Measurements from ENCODE around the gene ZSCAN20.

The ZSCAN20 gene

GRCh38 chr1:33434363-33434750, 38.1 kb upstream of the ZSCAN20 start:
- no peaks in the 10 kb centered on the region for H3K9me3 ChIP-seq (ENCODE audit: insufficient read depth, low read length, severe bottlenecking)
- ATAC-seq (ENCODE audit: insufficient read depth, low read depth) (no peak), DNase-seq (no peak)
- H2AFZ ChIP-seq (ENCODE audit: low read depth, low read length): no peak overlapping the region
- no peaks in the 10 kb centered on the region for H3K79me2 ChIP-seq (ENCODE audit: insufficient read depth, low read length)
- no peak overlapping the region for H3K9ac ChIP-seq (ENCODE audit: low read depth, low read length)
- H3K4me3 ChIP-seq (ENCODE audit: low read depth in 1 of 2, low read length in 2 of 2): no peak overlapping the region
- H3K27ac ChIP-seq (ENCODE audit: low read length): no peak overlapping the region
- TF ChIP-seq CTCF (IDR thresholded peaks at IDR 0.05; ENCODE audit: borderline replicate concordance, extremely low read depth, low read length, poor library complexity, severe bottlenecking) (no peak), EZH2 (IDR thresholded peaks at IDR 0.05; ENCODE audit: borderline replicate concordance, low read depth, low read length, severe bottlenecking) (no peak)
- H3K36me3 ChIP-seq (ENCODE audit: insufficient read depth, low read length): no peaks in the 10 kb centered on the region
- H4K20me1 ChIP-seq (ENCODE audit: insufficient read depth, low read length): no peaks in the 10 kb centered on the region
- H3K4me1 ChIP-seq (ENCODE audit: insufficient read depth, low read length): no peaks in the 10 kb centered on the region
- peaks cover 27% of the 10 kb centered on the region for H3K27me3 ChIP-seq (ENCODE audit: insufficient read depth, low read length, poor library complexity)
- no peak overlapping the region for H3K4me2 ChIP-seq (ENCODE audit: insufficient read depth, low read length)

- H3K79me2 ChIP-seq (ENCODE audit: insufficient read depth, low read length): no peaks in the 10 kb centered on the region
- no peak overlapping the region for H3K4me2 ChIP-seq (ENCODE audit: insufficient read depth, low read length)
- no peak for DNase-seq
Observed at GRCh38 chr1:33435096-33435820, 37.2 kb upstream of the ZSCAN20 start.

GRCh38 chr1:33436557-33437285, 35.7 kb upstream of the ZSCAN20 start:
- DNase-seq: no peak
- H3K9ac ChIP-seq (ENCODE audit: low read depth, low read length): no peak overlapping the region
- no peaks in the 10 kb centered on the region for H4K20me1 ChIP-seq (ENCODE audit: insufficient read depth, low read length)
- TF ChIP-seq EZH2 (IDR thresholded peaks at IDR 0.05; ENCODE audit: borderline replicate concordance, low read depth, low read length, severe bottlenecking) (no peak), CTCF (IDR thresholded peaks at IDR 0.05; ENCODE audit: borderline replicate concordance, extremely low read depth, low read length, poor library complexity, severe bottlenecking) (no peak)
- no peak overlapping the region for H3K4me3 ChIP-seq (ENCODE audit: low read depth in 1 of 2, low read length in 2 of 2)
- no peaks in the 10 kb centered on the region for H3K36me3 ChIP-seq (ENCODE audit: insufficient read depth, low read length)
- no peak overlapping the region for H3K27ac ChIP-seq (ENCODE audit: low read length)
- H3K79me2 ChIP-seq (ENCODE audit: insufficient read depth, low read length): no peaks in the 10 kb centered on the region
- peaks cover 34% of the 10 kb centered on the region for H3K27me3 ChIP-seq (ENCODE audit: insufficient read depth, low read length, poor library complexity)
- H3K4me2 ChIP-seq (ENCODE audit: insufficient read depth, low read length): no peak overlapping the region
- H3K9me3 ChIP-seq (ENCODE audit: insufficient read depth, low read length, severe bottlenecking): no peaks in the 10 kb centered on the region
- no peak overlapping the region for H2AFZ ChIP-seq (ENCODE audit: low read depth, low read length)
- no peak for ATAC-seq (ENCODE audit: insufficient read depth, low read depth)
- H3K4me1 ChIP-seq (ENCODE audit: insufficient read depth, low read length): no peaks in the 10 kb centered on the region

More at GRCh38 chr1:33435096-33435820, 37.2 kb upstream of the ZSCAN20 start:
- TF ChIP-seq EZH2 (IDR thresholded peaks at IDR 0.05; ENCODE audit: borderline replicate concordance, low read depth, low read length, severe bottlenecking) (no peak), CTCF (IDR thresholded peaks at IDR 0.05; ENCODE audit: borderline replicate concordance, extremely low read depth, low read length, poor library complexity, severe bottlenecking) (no peak)
- H3K9ac ChIP-seq (ENCODE audit: low read depth, low read length): no peak overlapping the region
- H3K9me3 ChIP-seq (ENCODE audit: insufficient read depth, low read length, severe bottlenecking): no peaks in the 10 kb centered on the region
- no peak overlapping the region for H3K4me3 ChIP-seq (ENCODE audit: low read depth in 1 of 2, low read length in 2 of 2)
- H2AFZ ChIP-seq (ENCODE audit: low read depth, low read length): no peak overlapping the region
- H3K36me3 ChIP-seq (ENCODE audit: insufficient read depth, low read length): no peaks in the 10 kb centered on the region
- ATAC-seq (ENCODE audit: insufficient read depth, low read depth): no peak
- no peak overlapping the region for H3K27ac ChIP-seq (ENCODE audit: low read length)
- peaks cover 34% of the 10 kb centered on the region for H3K27me3 ChIP-seq (ENCODE audit: insufficient read depth, low read length, poor library complexity)
- H3K4me1 ChIP-seq (ENCODE audit: insufficient read depth, low read length): no peaks in the 10 kb centered on the region
- H4K20me1 ChIP-seq (ENCODE audit: insufficient read depth, low read length): no peaks in the 10 kb centered on the region

Measured in DND-41 (cell line).